Measurements from ENCODE around the gene PTPN7.

Gene PTPN7

DNA sequence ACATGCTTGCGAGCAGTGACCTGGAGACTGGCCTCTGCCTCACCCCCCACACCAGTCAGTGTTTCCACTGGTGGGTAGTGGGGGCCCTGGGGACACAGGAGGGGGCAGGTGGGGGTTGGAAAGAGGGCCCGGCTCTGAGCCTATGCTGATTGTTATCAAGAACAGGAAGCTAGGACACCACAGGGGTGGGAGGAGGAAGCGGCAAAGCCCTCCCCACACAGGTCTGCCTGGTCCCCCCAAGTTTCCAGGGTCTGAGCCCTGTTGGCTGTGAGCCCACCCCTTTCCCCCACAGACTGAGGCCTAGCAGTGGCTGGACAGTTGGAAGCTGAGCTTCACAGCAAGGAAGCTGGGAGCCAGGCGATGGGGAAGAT, 1.6 kb upstream of the PTPN7 start:
- peak in 2 of 3 donors; percentile 58 to 70 for DNase-seq
- ChIA-PET POLR2A (interaction anchor here (0.7 to 1.2 kb wide), 2 partner anchors 14 to 19 kb away, joined by 3 read pairs; no protein-coding TSS in a partner anchor), CTCF (interaction anchor here (0.9 to 6.0 kb wide), 5 partner anchors 8 to 24 kb away, joined by 3 to 32 read pairs (median 9); no protein-coding TSS in a partner anchor)
- H3K4me1 ChIP-seq (ENCODE audit: control extremely low read depth in 1 of 4, control insufficient read depth in 4 of 4, insufficient read depth in 4 of 4, low read length in 3 of 4) = peaks cover 9 to 98% (median 94%) of the 10 kb centered on the region in 4 experiments
- H3K27me3 ChIP-seq (replicated peaks in 2 of 5; ENCODE audit: control insufficient read depth in 4 of 5, insufficient read depth in 5 of 5, low read length in 4 of 5) = no peaks in the 10 kb centered on the region
- H3K36me3 ChIP-seq (ENCODE audit: control insufficient read depth in 4 of 4, insufficient read depth in 4 of 4, low read length in 3 of 4) = peaks cover 0 to 14% (median 7%) of the 10 kb centered on the region in 4 experiments
- H3K27ac ChIP-seq (ENCODE audit: insufficient read depth in 1 of 2, low read depth in 1 of 2, low read length in 2 of 2, poor library complexity in 1 of 2, severe bottlenecking in 2 of 2) = peak overlapping the region; percentile 42 to 93
- peak overlapping the region in 4 of 7 experiments; percentile 34 to 87 (median 68) for H3K4me3 ChIP-seq (ENCODE audit: control insufficient read depth in 1 of 7, extremely low read depth in 1 of 7, insufficient read depth in 4 of 7, low read depth in 2 of 7, low read length in 6 of 7)
- 0% methylated on average over 3 of the region's 4 CpGs for WGBS (ENCODE audit: insufficient coverage)
- no peaks in the 10 kb centered on the region for H3K9me3 ChIP-seq (ENCODE audit: control extremely low read depth in 1 of 5, control insufficient read depth in 4 of 5, insufficient read depth in 2 of 5, low read depth in 1 of 5, low read length in 4 of 5)

- Histone ChIP-seq H3K27ac (ENCODE audit: insufficient read depth in 1 of 2, low read depth in 1 of 2, low read length in 2 of 2, poor library complexity in 1 of 2, severe bottlenecking in 2 of 2) (peak overlapping the region; percentile 42 to 93), H3K4me3 (ENCODE audit: control insufficient read depth in 1 of 7, extremely low read depth in 1 of 7, insufficient read depth in 4 of 7, low read depth in 2 of 7, low read length in 6 of 7) (peak overlapping the region in 6 of 7 experiments; percentile 50 to 87 (median 72)), H3K36me3 (ENCODE audit: control insufficient read depth in 4 of 4, insufficient read depth in 4 of 4, low read length in 3 of 4) (peaks cover 4 to 20% (median 13%) of the 10 kb centered on the region in 4 experiments), H3K9me3 (ENCODE audit: control extremely low read depth in 1 of 5, control insufficient read depth in 4 of 5, insufficient read depth in 2 of 5, low read depth in 1 of 5, low read length in 4 of 5) (no peaks in the 10 kb centered on the region), H3K4me1 (ENCODE audit: control extremely low read depth in 1 of 4, control insufficient read depth in 4 of 4, insufficient read depth in 4 of 4, low read length in 3 of 4) (peaks cover 7 to 98% (median 96%) of the 10 kb centered on the region in 4 experiments), H3K27me3 (replicated peaks in 2 of 5; ENCODE audit: control insufficient read depth in 4 of 5, insufficient read depth in 5 of 5, low read length in 4 of 5) (no peaks in the 10 kb centered on the region)
- ChIA-PET POLR2A (interaction anchor here (0.6 to 2.0 kb wide), 3 partner anchors 10 to 468 kb away, joined by 3 to 7 read pairs (median 4); partner anchors contain the start of gene ARL8A), CTCF (interaction anchor here (0.9 to 6.0 kb wide), 15 partner anchors 8 to 347 kb away, joined by 3 to 32 read pairs (median 7); partner anchors contain the start of gene ARL8A)
- WGBS (ENCODE audit: insufficient coverage) = 12% methylated on average over 13 of the region's 22 CpGs
- peak in 1 of 3 donors; percentile 32 for DNase-seq
These were observed 997 bp upstream of the PTPN7 start for GRCh38 chr1:202161151-202162046.

DNA sequence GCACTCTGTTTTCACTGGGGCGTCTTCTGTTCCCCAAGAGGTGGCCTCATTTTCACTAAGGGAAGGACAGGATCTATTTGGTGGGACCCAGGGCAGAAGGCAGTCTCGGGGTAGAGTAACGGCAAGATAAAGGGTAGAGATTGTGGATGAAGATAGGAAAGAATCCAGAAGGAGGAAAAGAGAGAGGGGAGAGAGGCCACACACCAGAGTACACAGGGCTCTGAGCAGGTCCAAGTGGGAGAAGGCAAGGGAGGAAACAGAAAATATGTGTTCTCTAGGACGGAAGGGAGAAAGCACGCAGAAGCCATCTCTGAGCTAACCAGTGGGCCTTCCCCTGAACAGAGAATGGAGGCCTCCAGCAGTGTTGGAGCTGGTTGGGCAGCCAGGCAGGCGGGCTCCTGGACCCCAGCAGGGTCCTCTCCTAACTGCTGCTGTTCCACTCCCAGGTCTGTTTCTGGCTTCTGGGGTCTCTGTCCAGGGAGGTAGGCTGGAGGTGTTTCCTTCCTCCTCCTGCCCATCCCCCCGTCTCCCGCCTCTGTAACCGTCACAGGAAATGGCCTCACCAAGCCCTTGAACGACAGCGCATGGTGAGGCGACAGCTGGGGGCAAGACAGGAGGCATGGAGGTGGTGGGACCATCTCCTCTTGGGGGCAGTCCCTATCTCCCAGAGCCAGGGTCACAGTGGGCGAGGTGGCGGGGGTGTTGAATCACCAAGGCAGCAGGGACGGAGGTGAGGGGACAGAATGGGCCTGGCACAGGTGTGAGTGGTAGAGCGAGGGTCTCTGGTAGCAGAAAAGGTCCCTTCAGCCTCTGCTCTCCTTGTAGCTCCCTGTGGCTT, 649 bp downstream of the PTPN7 start:
- Histone ChIP-seq H3K9me3 (ENCODE audit: control extremely low read depth in 1 of 5, control insufficient read depth in 4 of 5, insufficient read depth in 2 of 5, low read depth in 1 of 5, low read length in 4 of 5) (no peaks in the 10 kb centered on the region), H3K27ac (ENCODE audit: insufficient read depth in 1 of 2, low read depth in 1 of 2, low read length in 2 of 2, poor library complexity in 1 of 2, severe bottlenecking in 2 of 2) (peak overlapping the region; percentile 65 to 93), H3K4me1 (ENCODE audit: control extremely low read depth in 1 of 4, control insufficient read depth in 4 of 4, insufficient read depth in 4 of 4, low read length in 3 of 4) (peaks cover 6 to 94% (median 89%) of the 10 kb centered on the region in 4 experiments), H3K27me3 (replicated peaks in 2 of 5; ENCODE audit: control insufficient read depth in 4 of 5, insufficient read depth in 5 of 5, low read length in 4 of 5) (no peaks in the 10 kb centered on the region), H3K36me3 (ENCODE audit: control insufficient read depth in 4 of 4, insufficient read depth in 4 of 4, low read length in 3 of 4) (peaks cover 12 to 36% (median 26%) of the 10 kb centered on the region in 4 experiments), H3K4me3 (ENCODE audit: control insufficient read depth in 1 of 7, extremely low read depth in 1 of 7, insufficient read depth in 4 of 7, low read depth in 2 of 7, low read length in 6 of 7) (peak overlapping the region; percentile 37 to 87 (median 72))
- CTCF ChIA-PET = interaction anchor here (0.8 to 6.0 kb wide), 20 partner anchors 8 to 346 kb away, joined by 3 to 32 read pairs (median 4); partner anchors contain the start of genes ARL8A and LGR6
- 0% methylated on average over 7 of the region's 16 CpGs for WGBS (ENCODE audit: insufficient coverage)
- POLR2A ChIA-PET = interaction anchor here (0.6 to 2.0 kb wide), 2 partner anchors 15 to 59 kb away, joined by 3 to 7 read pairs; partner anchors contain the start of gene ARL8A
- DNase-seq = peak in 2 of 3 donors; percentile 54 to 59

GRCh38 chr1:202158810-202159533, 1.4 kb downstream of the PTPN7 start:
- DNase-seq = no peak
- ChIA-PET CTCF (interaction anchor here (0.8 to 6.0 kb wide), 8 partner anchors 13 to 157 kb away, joined by 3 to 32 read pairs (median 3); partner anchors contain the start of gene LGR6), POLR2A (no interaction called here)
- no peaks in the 10 kb centered on the region for H3K27me3 ChIP-seq (replicated peaks in 2 of 5; ENCODE audit: control insufficient read depth in 4 of 5, insufficient read depth in 5 of 5, low read length in 4 of 5)
- H3K4me1 ChIP-seq (ENCODE audit: control extremely low read depth in 1 of 4, control insufficient read depth in 4 of 4, insufficient read depth in 4 of 4, low read length in 3 of 4) = peaks cover 6 to 87% (median 81%) of the 10 kb centered on the region in 4 experiments
- H3K9me3 ChIP-seq (ENCODE audit: control extremely low read depth in 1 of 5, control insufficient read depth in 4 of 5, insufficient read depth in 2 of 5, low read depth in 1 of 5, low read length in 4 of 5) = no peaks in the 10 kb centered on the region
- WGBS (ENCODE audit: insufficient coverage) = 40% methylated on average over 2 of the region's 10 CpGs
- H3K4me3 ChIP-seq (ENCODE audit: control insufficient read depth in 1 of 7, extremely low read depth in 1 of 7, insufficient read depth in 4 of 7, low read depth in 2 of 7, low read length in 6 of 7) = peak overlapping the region; percentile 37 to 87 (median 72)
- peak overlapping the region; percentile 65 to 93 for H3K27ac ChIP-seq (ENCODE audit: insufficient read depth in 1 of 2, low read depth in 1 of 2, low read length in 2 of 2, poor library complexity in 1 of 2, severe bottlenecking in 2 of 2)
- peaks cover 14 to 44% (median 31%) of the 10 kb centered on the region in 4 experiments for H3K36me3 ChIP-seq (ENCODE audit: control insufficient read depth in 4 of 4, insufficient read depth in 4 of 4, low read length in 3 of 4)

- no peak for DNase-seq
- Histone ChIP-seq H3K9me3 (ENCODE audit: control extremely low read depth in 1 of 5, control insufficient read depth in 4 of 5, insufficient read depth in 2 of 5, low read depth in 1 of 5, low read length in 4 of 5) (no peaks in the 10 kb centered on the region), H3K4me1 (ENCODE audit: control extremely low read depth in 1 of 4, control insufficient read depth in 4 of 4, insufficient read depth in 4 of 4, low read length in 3 of 4) (peaks cover 6 to 76% (median 71%) of the 10 kb centered on the region in 4 experiments), H3K4me3 (ENCODE audit: control insufficient read depth in 1 of 7, extremely low read depth in 1 of 7, insufficient read depth in 4 of 7, low read depth in 2 of 7, low read length in 6 of 7) (peak overlapping the region in 2 of 7 experiments; percentile 17 to 72), H3K27ac (ENCODE audit: insufficient read depth in 1 of 2, low read depth in 1 of 2, low read length in 2 of 2, poor library complexity in 1 of 2, severe bottlenecking in 2 of 2) (peak overlapping the region in 1 of 2 experiments; percentile 93), H3K36me3 (ENCODE audit: control insufficient read depth in 4 of 4, insufficient read depth in 4 of 4, low read length in 3 of 4) (peaks cover 19 to 54% (median 40%) of the 10 kb centered on the region in 4 experiments), H3K27me3 (replicated peaks in 2 of 5; ENCODE audit: control insufficient read depth in 4 of 5, insufficient read depth in 5 of 5, low read length in 4 of 5) (no peaks in the 10 kb centered on the region)
- POLR2A ChIA-PET = no interaction called here
- WGBS (ENCODE audit: insufficient coverage) = 76% methylated on average over 6 of the region's 10 CpGs
- CTCF ChIA-PET = no interaction called here
These were observed 2.5 kb downstream of the PTPN7 start for GRCh38 chr1:202157945-202158344.

- no peak for DNase-seq
- Histone ChIP-seq H3K4me3 (ENCODE audit: control insufficient read depth in 1 of 7, extremely low read depth in 1 of 7, insufficient read depth in 4 of 7, low read depth in 2 of 7, low read length in 6 of 7) (no peak overlapping the region), H3K9me3 (ENCODE audit: control extremely low read depth in 1 of 5, control insufficient read depth in 4 of 5, insufficient read depth in 2 of 5, low read depth in 1 of 5, low read length in 4 of 5) (no peaks in the 10 kb centered on the region), H3K4me1 (ENCODE audit: control extremely low read depth in 1 of 4, control insufficient read depth in 4 of 4, insufficient read depth in 4 of 4, low read length in 3 of 4) (peaks cover 3 to 63% (median 59%) of the 10 kb centered on the region in 4 experiments), H3K36me3 (ENCODE audit: control insufficient read depth in 4 of 4, insufficient read depth in 4 of 4, low read length in 3 of 4) (peaks cover 23 to 68% (median 52%) of the 10 kb centered on the region in 4 experiments), H3K27ac (ENCODE audit: insufficient read depth in 1 of 2, low read depth in 1 of 2, low read length in 2 of 2, poor library complexity in 1 of 2, severe bottlenecking in 2 of 2) (no peak overlapping the region), H3K27me3 (replicated peaks in 2 of 5; ENCODE audit: control insufficient read depth in 4 of 5, insufficient read depth in 5 of 5, low read length in 4 of 5) (no peaks in the 10 kb centered on the region)
- CTCF ChIA-PET = interaction anchor here (1.1 to 3.7 kb wide), 6 partner anchors 9 to 138 kb away, joined by 3 to 20 read pairs (median 11); partner anchors contain the start of gene ARL8A
- POLR2A ChIA-PET = interaction anchor here (0.6 to 1.5 kb wide), 4 partner anchors 9 to 611 kb away, joined by 3 to 5 read pairs (median 4); no protein-coding TSS in a partner anchor
- 92% methylated on average over 5 of the region's 8 CpGs for WGBS (ENCODE audit: insufficient coverage)
These were observed 3.8 kb downstream of the PTPN7 start for GRCh38 chr1:202156590-202156989.

All from common myeloid progenitor, CD34-positive (primary cell).